GM12873 (cell line): ENCODE results near the gene ELF1.

ENCODE experiments used
- TF ChIP-seq, protein P1 (sequence below): IDR thresholded peaks from 2 replicates; pipeline ENCODE4 v1.5.1; 2012; ENCODE audit warnings: low read depth, mild to moderate bottlenecking, moderate library complexity, low read length, control low read depth; ENCODE audit not compliant: insufficient read depth; ENCODE audit errors: missing control alignments

Gene ELF1

DNA sequence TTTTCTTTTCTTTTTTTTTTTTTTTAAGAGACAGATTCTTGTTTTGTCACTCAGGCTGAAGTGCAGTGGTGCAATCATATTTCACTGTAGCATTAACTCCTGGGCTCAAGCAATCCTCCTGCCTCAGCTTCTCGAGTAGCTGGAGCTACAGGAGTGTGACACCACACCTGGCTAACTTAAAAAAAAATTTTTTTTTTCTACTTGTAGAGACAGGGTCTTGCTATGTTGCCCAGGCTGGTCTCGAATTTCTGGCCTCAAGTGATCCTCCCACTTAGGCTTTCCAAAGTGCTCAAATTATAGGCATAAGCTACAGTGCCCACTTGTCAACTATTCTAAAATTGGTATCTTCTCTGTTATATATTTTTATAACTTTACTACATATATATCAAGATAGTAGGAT is 6.6 kb downstream of the ELF1 start:
- TF ChIP-seq, protein P1, sequence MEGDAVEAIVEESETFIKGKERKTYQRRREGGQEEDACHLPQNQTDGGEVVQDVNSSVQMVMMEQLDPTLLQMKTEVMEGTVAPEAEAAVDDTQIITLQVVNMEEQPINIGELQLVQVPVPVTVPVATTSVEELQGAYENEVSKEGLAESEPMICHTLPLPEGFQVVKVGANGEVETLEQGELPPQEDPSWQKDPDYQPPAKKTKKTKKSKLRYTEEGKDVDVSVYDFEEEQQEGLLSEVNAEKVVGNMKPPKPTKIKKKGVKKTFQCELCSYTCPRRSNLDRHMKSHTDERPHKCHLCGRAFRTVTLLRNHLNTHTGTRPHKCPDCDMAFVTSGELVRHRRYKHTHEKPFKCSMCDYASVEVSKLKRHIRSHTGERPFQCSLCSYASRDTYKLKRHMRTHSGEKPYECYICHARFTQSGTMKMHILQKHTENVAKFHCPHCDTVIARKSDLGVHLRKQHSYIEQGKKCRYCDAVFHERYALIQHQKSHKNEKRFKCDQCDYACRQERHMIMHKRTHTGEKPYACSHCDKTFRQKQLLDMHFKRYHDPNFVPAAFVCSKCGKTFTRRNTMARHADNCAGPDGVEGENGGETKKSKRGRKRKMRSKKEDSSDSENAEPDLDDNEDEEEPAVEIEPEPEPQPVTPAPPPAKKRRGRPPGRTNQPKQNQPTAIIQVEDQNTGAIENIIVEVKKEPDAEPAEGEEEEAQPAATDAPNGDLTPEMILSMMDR = no peak

DNA sequence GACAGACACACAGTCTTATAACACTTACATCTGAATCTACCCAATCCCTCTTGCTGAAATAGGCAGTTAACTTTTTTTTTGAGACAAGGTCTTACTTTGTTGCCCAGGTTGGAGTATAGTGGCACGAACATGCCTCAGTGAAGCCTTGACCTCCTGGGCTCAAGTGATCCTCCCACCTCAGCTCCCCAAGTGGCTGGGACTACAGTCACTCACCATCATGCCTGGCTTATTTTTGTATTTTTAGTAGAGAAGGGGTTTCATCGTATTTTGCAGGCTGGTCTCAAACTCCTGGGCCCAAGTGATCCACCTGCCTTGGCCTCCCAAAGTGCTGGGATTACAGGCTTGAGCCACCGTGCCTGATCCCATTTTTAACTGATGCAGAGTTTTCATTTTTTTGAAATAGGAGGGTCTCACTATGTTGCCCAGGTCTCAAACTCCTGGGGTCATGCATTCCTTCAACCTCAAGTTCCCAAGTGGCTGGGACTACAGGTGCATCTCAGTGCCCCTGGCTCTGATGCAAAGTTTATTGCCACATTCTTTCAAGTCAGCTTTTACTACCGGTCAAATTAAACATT is 7.6 kb downstream of the ELF1 start:
- TF ChIP-seq, protein P1 = no peak

DNA sequence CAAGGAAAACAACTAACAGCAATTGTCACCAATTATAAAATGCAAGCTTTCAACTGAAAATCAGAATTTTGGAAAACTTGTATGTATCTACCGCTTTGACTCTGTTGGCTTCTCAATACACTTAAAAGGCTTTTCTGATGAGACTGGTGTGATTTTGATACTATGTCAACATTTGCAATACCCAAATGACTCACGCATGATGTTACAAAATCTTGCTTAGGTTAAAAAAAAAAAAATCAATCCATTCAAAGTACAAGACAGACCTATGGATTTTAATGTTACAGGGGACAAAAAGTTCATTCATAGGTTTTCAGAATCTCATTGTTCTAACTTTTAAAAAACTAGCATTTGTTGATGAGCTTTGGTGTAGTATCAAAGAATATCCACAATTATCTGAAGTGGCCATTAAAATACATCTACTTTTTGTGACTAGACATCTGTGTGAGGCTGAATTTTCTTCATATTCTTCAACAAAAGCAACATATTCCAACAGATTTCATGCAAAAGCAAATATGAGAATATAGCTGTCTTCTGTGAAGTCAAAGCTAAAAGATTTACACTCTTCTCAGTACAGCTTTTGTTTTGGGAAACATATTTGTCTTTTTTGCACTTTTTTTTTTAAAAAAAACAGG is 10.7 kb downstream of the ELF1 start:
- TF ChIP-seq, protein P1 = no peak

DNA sequence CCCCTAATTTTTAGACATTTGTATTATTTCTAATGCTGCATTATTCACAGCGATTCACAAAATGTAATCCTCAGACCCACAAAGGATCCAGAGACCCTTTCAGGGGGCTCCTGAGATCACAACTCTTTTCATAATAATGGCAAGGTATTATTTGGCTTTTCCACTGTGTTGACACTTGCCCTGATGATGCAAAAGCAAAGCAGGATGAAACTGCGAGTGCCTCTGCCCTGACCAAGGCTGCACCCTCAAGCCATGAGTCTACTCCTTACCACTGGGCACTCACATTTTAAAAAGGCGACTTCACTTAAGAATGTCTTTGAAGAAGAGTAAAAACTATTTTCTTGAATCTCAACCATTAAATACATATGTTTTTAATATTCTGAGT is 11.4 kb downstream of the ELF1 start:
- TF ChIP-seq, protein P1 = no peak

DNA sequence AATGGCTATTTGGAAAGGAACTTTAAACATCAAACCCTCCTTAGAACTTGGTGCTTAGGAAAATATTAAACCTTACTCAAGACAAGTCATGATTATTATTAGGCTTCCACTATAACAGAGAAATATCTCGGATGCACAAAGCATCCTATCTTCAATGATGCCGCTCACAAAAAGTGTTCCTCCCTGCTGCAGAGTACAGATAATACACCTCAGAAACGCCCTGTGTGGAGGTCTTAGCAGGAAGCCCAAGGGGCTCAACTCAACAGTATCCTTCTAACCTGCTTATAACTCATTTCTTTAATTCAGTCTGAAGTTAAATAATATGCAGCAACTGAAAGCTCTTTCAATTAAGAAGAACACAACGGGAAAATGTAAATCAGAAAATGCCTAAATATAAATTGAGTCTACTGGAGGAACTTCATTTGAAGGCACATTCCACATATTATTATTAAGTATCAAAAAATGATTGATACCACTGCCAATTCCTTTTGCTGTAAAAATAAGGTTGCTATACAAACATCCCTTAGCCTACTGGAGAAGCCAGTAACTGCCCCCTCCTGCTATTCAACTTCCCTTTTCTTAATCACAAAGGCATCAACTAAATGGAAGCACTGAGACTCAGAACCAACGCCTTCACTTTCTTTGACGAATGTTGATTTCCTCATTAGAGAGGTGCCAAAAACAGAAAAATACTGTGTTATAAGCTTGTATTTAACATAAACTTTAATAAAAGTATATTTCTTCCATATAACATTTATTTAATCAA is 12.0 kb downstream of the ELF1 start:
- TF ChIP-seq, protein P1 = no peak

DNA sequence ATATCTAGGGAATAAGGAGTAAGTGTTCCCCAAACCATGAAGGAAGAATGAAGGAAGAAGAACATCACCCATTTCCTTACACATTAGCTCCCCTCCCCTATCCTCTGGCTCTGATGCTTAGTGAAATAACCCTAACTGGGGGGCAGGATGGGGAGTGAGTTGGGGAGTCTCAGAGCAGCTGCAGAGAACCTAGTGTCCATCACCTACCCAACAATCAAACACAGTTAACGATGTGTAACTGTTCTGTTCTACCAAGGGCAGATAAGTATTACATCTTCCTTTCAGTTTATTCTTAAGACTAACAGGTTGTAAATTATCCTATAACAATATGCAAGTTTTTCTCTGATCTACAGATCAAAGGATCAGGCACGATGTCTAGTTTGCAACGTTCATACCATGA is 12.8 kb downstream of the ELF1 start:
- TF ChIP-seq, protein P1 = no peak

DNA sequence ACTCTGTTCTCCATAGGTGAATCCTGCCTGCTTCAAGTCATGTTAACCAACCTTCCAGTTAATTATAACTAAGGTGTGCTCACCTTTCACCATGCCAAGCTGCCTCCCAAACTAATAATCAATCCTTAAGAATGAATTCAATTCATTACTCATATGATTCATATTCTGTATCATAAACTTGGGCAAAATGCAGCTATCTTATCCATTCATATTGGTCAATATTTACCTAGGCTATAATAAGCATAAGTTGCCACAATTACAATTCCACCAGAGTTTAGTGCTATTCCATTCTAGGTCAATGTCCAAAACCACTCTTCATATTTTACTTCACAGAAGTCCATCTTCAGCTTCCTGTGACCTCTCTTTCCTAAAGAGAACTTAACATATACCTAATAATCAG is 13.4 kb downstream of the ELF1 start:
- TF ChIP-seq, protein P1 = no peak
